Right atrium auricular region (tissue), 2 donors: ENCODE measurements around the gene DMPK. TPM values are rescaled to one million over a fixed set of nuclear protein-coding genes. Genes with fewer than 3 reads are reported as not detected.

Experiments used
- DNase-seq: peaks from one replicate; pipeline ENCODE4 v3.0.0-alpha.2; 2019; ENCODE audit warnings: low spot score
- H3K27ac ChIP-seq, 2 donors: fragments of 200-600 bp; sonication (generic); 1 replicate in 1 of 2; 2 replicates in 1 of 2; pipeline ENCODE4 v1.5.1; 2016 to 2019
- H3K27me3 ChIP-seq, 2 donors: fragments of 200-600 bp; sonication (generic); one replicate each; pipeline versions ENCODE4 v1.5.1 to v1.6.0; 2017 to 2019
- H3K36me3 ChIP-seq: fragments of 200-600 bp; sonication (generic); one replicate; pipeline ENCODE4 v1.5.1; 2016
- H3K4me1 ChIP-seq, 2 donors: fragments of 200-600 bp; sonication (generic); one replicate each; pipeline versions ENCODE4 v1.5.1 to v1.6.0; 2017 to 2019
- H3K4me3 ChIP-seq, 2 donors: fragments of 200-600 bp; sonication (generic); 1 replicate in 1 of 2; 2 replicates in 1 of 2; pipeline ENCODE4 v1.5.1; 2017 to 2019; ENCODE audit warnings: mild to moderate bottlenecking in 1 of 2, moderate library complexity in 1 of 2
- H3K9me3 ChIP-seq, 2 donors: fragments of 200-600 bp; sonication (generic); one replicate each; pipeline ENCODE4 v1.5.1; 2019
- total RNA-seq, 2 donors: library from RNA; depleted of rRNA; stranded (reverse); fragments of >200 nt; gene quantifications; one replicate each; pipeline ENCODE4 v1.1.0, GENCODE V29; 2016
- TF ChIP-seq, protein P1 (sequence below), 2 donors: fragments of 200-600 bp; sonication (generic); IDR thresholded peaks; one replicate each; pipeline ENCODE4 v1.5.1; 2019; ENCODE audit warnings: antibody characterized with exemption in 2 of 2

Gene DMPK
- total RNA-seq, 2 donors from 2014 or later, result 107 to 214 TPM

DNA sequence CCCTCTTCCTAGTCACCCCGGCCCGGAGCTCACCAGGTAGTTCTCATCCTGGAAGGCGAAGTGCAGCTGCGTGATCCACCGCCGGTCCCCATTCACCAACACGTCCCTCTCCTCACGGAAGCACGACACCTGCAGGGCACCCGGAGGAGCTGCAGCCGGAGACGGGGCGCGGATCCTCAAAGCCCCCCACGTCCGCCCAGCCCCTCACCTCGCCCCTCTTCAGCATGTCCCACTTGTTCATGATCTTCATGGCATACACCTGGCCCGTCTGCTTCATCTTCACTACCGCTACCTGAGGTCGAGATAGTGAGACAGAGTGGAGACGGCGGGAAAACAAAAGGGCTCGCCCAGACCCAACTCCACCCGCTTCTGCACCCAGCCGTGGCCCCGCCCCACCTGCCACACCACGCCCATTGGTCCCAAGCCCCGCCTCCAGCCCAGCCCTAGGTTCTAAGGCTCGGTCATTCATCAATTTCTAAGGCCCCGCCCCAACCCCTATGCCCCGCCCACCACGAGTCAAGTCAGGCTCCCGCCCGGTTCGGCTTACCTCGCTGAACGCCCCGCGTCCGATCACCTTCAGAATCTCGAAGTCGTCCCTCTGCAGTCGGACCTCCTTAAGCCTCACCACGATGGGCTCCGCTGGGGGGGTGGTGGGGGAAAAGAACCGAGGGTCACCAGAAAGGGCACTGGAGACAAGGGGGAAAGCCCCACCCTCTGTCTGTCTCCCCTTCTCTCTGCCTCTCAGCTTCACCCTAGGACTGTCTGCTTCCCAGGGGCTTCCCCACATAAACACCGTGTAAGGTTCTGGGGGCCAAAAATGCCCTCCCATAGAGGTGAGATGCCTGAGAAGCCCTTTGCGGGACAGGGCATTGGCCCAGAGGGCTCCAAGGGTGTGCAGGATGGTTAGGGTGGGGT, 2.8 kb downstream of the DMPK start:
- Histone ChIP-seq H3K27me3 (no peaks in the 10 kb centered on the region), H3K4me1 (peaks cover 0 to 60% of the 10 kb centered on the region in 2 donors), H3K9me3 (no peaks in the 10 kb centered on the region), H3K4me3 (peak overlapping the region in 1 of 2 donors; percentile 71), H3K36me3 (peaks cover 36% of the 10 kb centered on the region), H3K27ac (peak overlapping the region; percentile 93 to 95)
- peak; percentile 76 for DNase-seq
- TF ChIP-seq, protein P1, sequence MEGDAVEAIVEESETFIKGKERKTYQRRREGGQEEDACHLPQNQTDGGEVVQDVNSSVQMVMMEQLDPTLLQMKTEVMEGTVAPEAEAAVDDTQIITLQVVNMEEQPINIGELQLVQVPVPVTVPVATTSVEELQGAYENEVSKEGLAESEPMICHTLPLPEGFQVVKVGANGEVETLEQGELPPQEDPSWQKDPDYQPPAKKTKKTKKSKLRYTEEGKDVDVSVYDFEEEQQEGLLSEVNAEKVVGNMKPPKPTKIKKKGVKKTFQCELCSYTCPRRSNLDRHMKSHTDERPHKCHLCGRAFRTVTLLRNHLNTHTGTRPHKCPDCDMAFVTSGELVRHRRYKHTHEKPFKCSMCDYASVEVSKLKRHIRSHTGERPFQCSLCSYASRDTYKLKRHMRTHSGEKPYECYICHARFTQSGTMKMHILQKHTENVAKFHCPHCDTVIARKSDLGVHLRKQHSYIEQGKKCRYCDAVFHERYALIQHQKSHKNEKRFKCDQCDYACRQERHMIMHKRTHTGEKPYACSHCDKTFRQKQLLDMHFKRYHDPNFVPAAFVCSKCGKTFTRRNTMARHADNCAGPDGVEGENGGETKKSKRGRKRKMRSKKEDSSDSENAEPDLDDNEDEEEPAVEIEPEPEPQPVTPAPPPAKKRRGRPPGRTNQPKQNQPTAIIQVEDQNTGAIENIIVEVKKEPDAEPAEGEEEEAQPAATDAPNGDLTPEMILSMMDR (IDR thresholded peaks at IDR 0.05), result peak; percentile 26 to 62

DNA sequence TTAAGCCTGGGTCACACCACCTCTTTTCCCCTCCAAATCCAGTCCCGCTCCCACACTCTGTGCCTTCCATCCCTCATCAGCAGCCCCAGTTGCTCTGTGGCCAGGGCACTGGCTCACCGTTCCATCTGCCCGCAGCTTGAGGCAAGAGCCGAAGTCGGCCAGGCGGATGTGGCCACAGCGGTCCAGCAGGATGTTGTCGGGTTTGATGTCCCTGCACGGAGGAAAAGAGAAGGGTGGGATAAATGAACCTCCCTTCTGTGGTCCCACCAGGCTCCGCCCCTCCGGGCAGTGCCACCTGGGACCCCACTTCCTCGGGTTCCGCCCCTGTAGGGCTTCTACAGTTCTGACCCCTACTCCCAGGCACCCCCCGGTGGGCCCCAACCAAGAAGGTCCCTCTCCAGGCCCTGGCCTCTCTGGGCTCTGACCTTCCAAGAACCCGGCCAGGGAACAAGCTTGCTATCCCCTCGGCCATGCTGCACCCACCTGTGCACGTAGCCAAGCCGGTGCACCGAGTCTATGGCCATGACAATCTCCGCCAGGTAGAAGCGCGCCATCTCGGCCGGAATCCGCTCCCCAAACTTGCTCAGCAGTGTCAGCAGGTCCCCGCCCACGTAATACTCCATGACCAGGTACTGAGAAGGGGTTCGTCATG, 4.2 kb downstream of the DMPK start:
- H3K4me3 ChIP-seq, result no peak overlapping the region
- DNase-seq, result no peak
- H3K36me3 ChIP-seq, result peaks cover 36% of the 10 kb centered on the region
- peaks cover 0 to 47% of the 10 kb centered on the region in 2 donors for H3K4me1 ChIP-seq
- H3K9me3 ChIP-seq, result no peaks in the 10 kb centered on the region
- H3K27me3 ChIP-seq, result no peaks in the 10 kb centered on the region
- no peak overlapping the region for H3K27ac ChIP-seq
- TF ChIP-seq, protein P1 (IDR thresholded peaks at IDR 0.05), result no peak

DNA sequence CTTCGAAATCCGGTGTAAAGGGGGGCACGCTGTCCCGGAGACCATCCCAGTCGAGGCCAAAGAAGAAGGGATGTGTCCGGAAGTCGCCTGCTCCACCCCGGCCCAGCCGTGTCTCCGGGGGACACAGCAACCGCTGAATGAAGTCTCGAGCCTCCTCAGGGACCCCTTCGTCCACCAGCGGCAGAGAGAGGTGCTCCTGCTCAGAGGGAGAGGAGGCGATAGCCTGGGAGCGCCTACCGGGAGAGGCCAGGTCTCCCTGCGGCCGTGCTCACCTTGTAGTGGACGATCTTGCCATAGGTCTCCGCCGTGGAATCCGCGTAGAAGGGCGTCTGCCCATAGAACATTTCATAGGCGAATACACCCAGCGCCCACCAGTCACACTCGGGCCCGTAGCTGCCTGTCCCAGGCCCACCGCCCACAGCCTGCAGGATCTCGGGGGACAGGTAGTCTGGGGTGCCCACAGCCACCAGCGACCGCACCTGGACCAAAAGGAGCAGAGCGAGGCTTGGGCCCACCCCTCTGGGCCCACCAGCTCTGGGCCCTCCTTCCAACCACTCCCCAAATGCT, 4.8 kb downstream of the DMPK start:
- Histone ChIP-seq H3K4me1 (peaks cover 0 to 40% of the 10 kb centered on the region in 2 donors), H3K27ac (no peak overlapping the region), H3K4me3 (no peak overlapping the region), H3K9me3 (no peaks in the 10 kb centered on the region), H3K27me3 (no peaks in the 10 kb centered on the region), H3K36me3 (peaks cover 36% of the 10 kb centered on the region)
- no peak for DNase-seq
- TF ChIP-seq, protein P1 (IDR thresholded peaks at IDR 0.05), result no peak

DNA sequence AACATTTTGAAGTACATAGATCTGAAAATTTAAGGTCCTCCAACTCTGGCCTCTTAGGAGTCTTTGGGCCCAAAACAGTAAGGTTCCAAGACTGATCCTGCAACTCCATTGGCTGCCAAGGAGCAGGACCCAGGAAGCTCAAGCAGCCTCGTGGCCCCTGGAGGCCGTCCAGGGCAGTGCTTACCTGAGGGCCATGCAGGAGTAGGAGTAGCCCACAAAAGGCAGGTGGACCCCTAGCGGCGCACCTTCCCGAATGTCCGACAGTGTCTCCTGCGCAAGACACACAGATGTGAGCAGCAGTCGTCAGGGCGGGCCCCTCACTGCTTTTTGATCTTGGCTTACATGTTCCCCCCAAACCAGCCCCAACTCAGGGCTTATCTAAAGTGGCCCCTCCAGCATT, 7.5 kb downstream of the DMPK start:
- no peak overlapping the region for H3K27ac ChIP-seq
- no peaks in the 10 kb centered on the region for H3K27me3 ChIP-seq
- TF ChIP-seq, protein P1 (IDR thresholded peaks at IDR 0.05), result no peak
- peaks cover 42% of the 10 kb centered on the region for H3K36me3 ChIP-seq
- no peak for DNase-seq
- no peaks in the 10 kb centered on the region for H3K9me3 ChIP-seq
- H3K4me1 ChIP-seq, result peaks cover 0 to 29% of the 10 kb centered on the region in 2 donors
- H3K4me3 ChIP-seq, result no peak overlapping the region

DNA sequence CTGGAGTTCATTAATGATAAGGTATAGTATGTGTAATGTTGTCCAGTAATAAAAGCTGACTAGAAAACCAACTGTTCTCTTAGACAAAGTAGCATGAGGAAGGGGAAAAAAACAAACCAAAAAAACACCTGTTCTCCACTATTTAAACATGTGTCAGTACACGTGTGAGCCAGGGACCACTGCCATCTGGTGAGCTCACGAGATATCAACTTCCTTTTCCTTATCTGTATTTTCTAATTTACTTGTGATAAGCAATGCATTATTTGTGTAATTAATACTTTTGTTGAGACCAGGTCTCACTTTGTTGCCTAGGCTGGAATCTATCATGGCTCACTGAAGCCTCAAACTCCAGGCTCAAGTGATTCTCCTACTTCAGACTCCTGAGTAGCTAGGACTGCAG, 8.9 kb downstream of the DMPK start:
- no peaks in the 10 kb centered on the region for H3K9me3 ChIP-seq
- H3K27ac ChIP-seq, result no peak overlapping the region
- DNase-seq, result no peak
- peaks cover 34% of the 10 kb centered on the region for H3K36me3 ChIP-seq
- no peak overlapping the region for H3K4me3 ChIP-seq
- peaks cover 0 to 19% of the 10 kb centered on the region in 2 donors for H3K4me1 ChIP-seq
- TF ChIP-seq, protein P1 (IDR thresholded peaks at IDR 0.05), result no peak
- H3K27me3 ChIP-seq, result no peaks in the 10 kb centered on the region
